Measurements from ENCODE around the gene IQCH.

- TF ChIP-seq, protein P1, sequence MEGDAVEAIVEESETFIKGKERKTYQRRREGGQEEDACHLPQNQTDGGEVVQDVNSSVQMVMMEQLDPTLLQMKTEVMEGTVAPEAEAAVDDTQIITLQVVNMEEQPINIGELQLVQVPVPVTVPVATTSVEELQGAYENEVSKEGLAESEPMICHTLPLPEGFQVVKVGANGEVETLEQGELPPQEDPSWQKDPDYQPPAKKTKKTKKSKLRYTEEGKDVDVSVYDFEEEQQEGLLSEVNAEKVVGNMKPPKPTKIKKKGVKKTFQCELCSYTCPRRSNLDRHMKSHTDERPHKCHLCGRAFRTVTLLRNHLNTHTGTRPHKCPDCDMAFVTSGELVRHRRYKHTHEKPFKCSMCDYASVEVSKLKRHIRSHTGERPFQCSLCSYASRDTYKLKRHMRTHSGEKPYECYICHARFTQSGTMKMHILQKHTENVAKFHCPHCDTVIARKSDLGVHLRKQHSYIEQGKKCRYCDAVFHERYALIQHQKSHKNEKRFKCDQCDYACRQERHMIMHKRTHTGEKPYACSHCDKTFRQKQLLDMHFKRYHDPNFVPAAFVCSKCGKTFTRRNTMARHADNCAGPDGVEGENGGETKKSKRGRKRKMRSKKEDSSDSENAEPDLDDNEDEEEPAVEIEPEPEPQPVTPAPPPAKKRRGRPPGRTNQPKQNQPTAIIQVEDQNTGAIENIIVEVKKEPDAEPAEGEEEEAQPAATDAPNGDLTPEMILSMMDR (IDR thresholded peaks at IDR 0.05), result no peak
- TF ChIP-seq POLR2A (IDR thresholded peaks at IDR 0.05), result no peak
Observed at GRCh38 chr15:67469680-67470079, 215.1 kb downstream of the IQCH start.

Data from vagina (tissue), 2 donors.